Stomach (tissue), 9 donors: ENCODE results near the gene JTB. TPM values are rescaled to one million over a fixed set of nuclear protein-coding genes. Genes with fewer than 3 reads are reported as not detected.
A peak's percentile ranks its signal among the peaks of the same experiment; 100 is the strongest.

ENCODE experiments used
- DNase-seq, 2 donors: peaks; one replicate each; pipeline versions ENCODE4 v3.0.0 to v3.0.0-alpha.2; 2013 to 2019
- H3K27ac ChIP-seq, 5 donors: fragments of 200-600 bp in 4 of 5; sonication (generic) in 4 of 5; one replicate each; pipeline ENCODE4 v1.5.1; 2013 to 2019; ENCODE audit warnings: mild to moderate bottlenecking in 1 of 5, moderate library complexity in 1 of 5
- H3K27me3 ChIP-seq, 3 donors: fragments of 200-600 bp; sonication (generic); one replicate each; pipeline ENCODE4 v1.5.1; 2017 to 2019; ENCODE audit warnings: mixed run types in 1 of 3
- H3K36me3 ChIP-seq, 4 donors: fragments of 200-600 bp; sonication (generic); 1 replicate in 3 of 4; 2 replicates in 1 of 4; pipeline ENCODE4 v1.5.1; 2016 to 2019
- H3K4me1 ChIP-seq, 4 donors: fragments of 200-600 bp; sonication (generic); one replicate each; pipeline ENCODE4 v1.5.1; 2016 to 2019
- H3K4me3 ChIP-seq, 4 donors: fragments of 200-600 bp; sonication (generic) in 3 of 4; one replicate each; pipeline ENCODE4 v1.5.1; 2016 to 2019; ENCODE audit warnings: mild to moderate bottlenecking in 1 of 4
- H3K9me3 ChIP-seq, 4 donors: fragments of 200-600 bp; sonication (generic); one replicate each; pipeline ENCODE4 v1.5.1; 2016 to 2019
- EP300 ChIP-seq: sonication (generic); formaldehyde crosslinking; IDR thresholded peaks from one replicate; pipeline ENCODE4 v1.6.1; 2017; ENCODE audit warnings: antibody characterized with exemption
- POLR2A ChIP-seq, 4 donors: fragments of 450-650 bp; IDR thresholded peaks; one replicate each; pipeline ENCODE4 v1.6.1; 2016; ENCODE audit warnings: antibody characterized with exemption in 4 of 4, control low read depth in 2 of 4, mild to moderate bottlenecking in 1 of 4, moderate library complexity in 1 of 4
- POLR2AphosphoS5 ChIP-seq, 3 donors: sonication (generic); formaldehyde crosslinking; IDR thresholded peaks; one replicate each; pipeline ENCODE4 v1.6.1; 2016; ENCODE audit warnings: antibody characterized with exemption in 3 of 3
- WGBS, 5 donors: extraction: QIAGEN DNeasy Blood & Tissue Kit in 3 of 5; methylation state at CpG; one replicate each; pipeline versions ENCODE4 v1.1.5 to v1.1.7; 2013 to 2018; 5-methylcytosine and 5-hydroxymethylcytosine counted together
- intact Hi-C: fragments of 100-400 bp; cut with DNase I; formaldehyde crosslinking; loops from one replicate; pipeline ENCODE4 v1.15.1; 2023; ENCODE audit warnings: low total_unique reads
- polyA plus RNA-seq, 3 donors: library from polyadenylated mRNA; stranded (reverse); fragments of 200-250 nt; gene quantifications; one replicate each; pipeline ENCODE4 v1.2.3, GENCODE V29; 2013
- total RNA-seq, 5 donors: library from RNA; depleted of rRNA; stranded (reverse); fragments of >200 nt; gene quantifications; one replicate each; pipeline versions ENCODE4 v1.1.0 to v1.2.3, GENCODE V29; 2014 to 2016
- TF ChIP-seq, protein P1 (sequence below), 7 experiments: fragments of 450-650 bp in 4 of 7; fragments of 200-600 bp in 3 of 7; sonication (generic) in 3 of 7; IDR thresholded peaks; one replicate each; pipeline ENCODE4 v1.5.1; 2016 to 2019; ENCODE audit warnings: antibody characterized with exemption in 7 of 7, control low read depth in 2 of 7, mild to moderate bottlenecking in 1 of 7
- donor health status: healthy with polysubstance abuse.
- donor health status: Bipolar disorder and iron deficiency.
- donor health status: healthy.

The JTB gene
- total and polyA plus RNA-seq, 8 donors: 130 to 859 (median 235) TPM

- TF ChIP-seq POLR2AphosphoS5 (IDR thresholded peaks at IDR 0.05): no peak
- Histone ChIP-seq H3K27me3 (no peaks in the 10 kb centered on the region), H3K4me1 (peaks cover 22 to 51% (median 44%) of the 10 kb centered on the region in 4 donors), H3K9me3 (no peaks in the 10 kb centered on the region), H3K36me3 (peaks cover 3 to 11% (median 9%) of the 10 kb centered on the region in 4 donors), H3K27ac (peak overlapping the region; percentile 86 to 97 (median 91)), H3K4me3 (peak overlapping the region; percentile 48 to 57 (median 54))
- WGBS, 5 donors: 6 to 18% (median 7%) methylated on average over 12 to 13 of the region's 13 CpGs
- intact Hi-C loops: no loop called here
- DNase-seq: peak in 1 of 2 donors; percentile 62
These were observed 9.1 kb downstream of the JTB start for GRCh38 chr1:153968408-153968807.

DNA sequence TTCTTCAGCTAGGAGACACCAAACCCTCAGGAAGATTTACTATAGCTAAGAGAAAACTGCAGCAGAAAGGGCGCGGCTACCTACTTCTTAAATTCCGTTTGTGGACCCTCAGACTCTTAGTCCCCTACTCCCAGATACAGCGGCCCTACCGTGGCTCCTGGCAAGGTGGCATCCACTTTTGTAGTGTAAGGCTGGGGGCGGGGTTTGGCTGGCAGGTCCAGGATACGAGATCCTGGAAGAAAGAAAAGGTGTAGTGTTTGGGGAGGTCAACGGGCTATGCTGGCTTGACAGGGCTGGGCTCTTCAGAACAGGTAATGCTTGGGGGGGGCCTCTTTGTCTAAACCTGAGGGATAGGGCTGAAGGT lies 9.5 kb downstream of the JTB start:
- Histone ChIP-seq H3K27ac (peak overlapping the region; percentile 86 to 97 (median 91)), H3K4me3 (peak overlapping the region; percentile 48 to 57 (median 54)), H3K4me1 (peaks cover 22 to 51% (median 44%) of the 10 kb centered on the region in 4 donors), H3K9me3 (no peaks in the 10 kb centered on the region), H3K36me3 (peaks cover 0 to 7% (median 5%) of the 10 kb centered on the region in 4 donors), H3K27me3 (no peaks in the 10 kb centered on the region)
- TF ChIP-seq POLR2A (IDR thresholded peaks at IDR 0.05) (no peak), EP300 (no peak), POLR2AphosphoS5 (IDR thresholded peaks at IDR 0.05) (peak in 1 of 3 donors; percentile 27)
- TF ChIP-seq, protein P1, sequence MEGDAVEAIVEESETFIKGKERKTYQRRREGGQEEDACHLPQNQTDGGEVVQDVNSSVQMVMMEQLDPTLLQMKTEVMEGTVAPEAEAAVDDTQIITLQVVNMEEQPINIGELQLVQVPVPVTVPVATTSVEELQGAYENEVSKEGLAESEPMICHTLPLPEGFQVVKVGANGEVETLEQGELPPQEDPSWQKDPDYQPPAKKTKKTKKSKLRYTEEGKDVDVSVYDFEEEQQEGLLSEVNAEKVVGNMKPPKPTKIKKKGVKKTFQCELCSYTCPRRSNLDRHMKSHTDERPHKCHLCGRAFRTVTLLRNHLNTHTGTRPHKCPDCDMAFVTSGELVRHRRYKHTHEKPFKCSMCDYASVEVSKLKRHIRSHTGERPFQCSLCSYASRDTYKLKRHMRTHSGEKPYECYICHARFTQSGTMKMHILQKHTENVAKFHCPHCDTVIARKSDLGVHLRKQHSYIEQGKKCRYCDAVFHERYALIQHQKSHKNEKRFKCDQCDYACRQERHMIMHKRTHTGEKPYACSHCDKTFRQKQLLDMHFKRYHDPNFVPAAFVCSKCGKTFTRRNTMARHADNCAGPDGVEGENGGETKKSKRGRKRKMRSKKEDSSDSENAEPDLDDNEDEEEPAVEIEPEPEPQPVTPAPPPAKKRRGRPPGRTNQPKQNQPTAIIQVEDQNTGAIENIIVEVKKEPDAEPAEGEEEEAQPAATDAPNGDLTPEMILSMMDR (IDR thresholded peaks at IDR 0.05): no peak
- peak; percentile 74 to 87 for DNase-seq
- WGBS, 5 donors: 1 to 2% (median 2%) methylated on average over 8 of the region's 8 CpGs
- intact Hi-C loops: no loop called here

DNA sequence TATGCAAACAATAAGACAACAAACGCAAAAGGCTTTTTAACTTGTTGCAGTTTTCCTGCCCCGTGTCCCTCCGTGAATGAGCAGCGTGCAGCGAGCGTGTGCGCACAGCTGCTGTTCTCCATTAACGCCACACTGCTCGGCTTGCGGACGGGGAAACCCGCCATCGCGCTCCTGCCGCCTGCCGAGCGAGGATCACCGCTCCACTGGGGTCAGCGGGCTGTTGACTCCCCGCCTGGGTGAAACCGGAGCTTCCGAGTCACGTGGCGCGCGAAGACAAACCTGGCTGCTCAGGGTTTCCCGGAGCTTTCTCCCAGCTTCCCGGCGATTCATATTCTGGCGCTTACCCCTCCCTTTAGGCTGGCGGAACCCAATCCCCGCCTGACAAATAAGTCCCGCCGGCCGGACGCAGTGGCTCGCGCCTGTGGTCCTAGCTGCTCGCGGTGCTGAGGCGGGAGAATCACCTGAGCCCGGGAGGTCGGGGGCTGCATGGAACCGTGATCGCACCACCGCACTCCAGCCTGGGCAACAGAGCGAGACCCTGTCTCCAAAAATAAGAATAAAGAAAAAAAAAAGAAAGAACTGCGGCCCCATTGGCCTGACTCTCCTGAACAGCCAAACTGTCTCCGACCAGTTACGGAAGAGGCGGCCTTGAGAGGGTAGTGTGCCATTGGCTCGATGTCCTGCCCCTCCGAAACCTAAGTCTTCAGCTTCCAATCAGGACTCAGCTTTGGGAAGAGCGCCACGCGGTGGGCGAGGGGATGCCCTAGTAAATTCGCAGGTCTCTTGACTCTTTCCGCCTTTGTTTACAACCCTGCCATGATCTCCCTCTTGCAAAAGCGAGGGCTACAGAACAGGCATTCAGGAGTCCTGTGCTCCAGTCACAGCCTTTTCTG lies 10.1 kb downstream of the JTB start, which contains the start of gene CREB3L4:
Gene CREB3L4, plus strand, starts transcription at position 796 of the 893 bp plus-strand sequence. CDS start 624 bp downstream, outside the sequence.
- intact Hi-C loops: no loop called here
- peaks cover 25 to 57% (median 49%) of the 10 kb centered on the region in 4 donors for H3K4me1 ChIP-seq
- peak within 1 kb of the TSS; percentile 86 to 97 (median 91) for H3K27ac ChIP-seq
- 0 to 1% (median 0%) methylated on average over 46 to 60 of the region's 60 CpGs for WGBS, 5 donors
- peak; percentile 93 to 99 for DNase-seq
- no peaks in the 10 kb centered on the region for H3K27me3 ChIP-seq
- peaks cover 0 to 3% (median under 1%) of the 10 kb centered on the region in 4 donors for H3K36me3 ChIP-seq
- no peaks in the 10 kb centered on the region for H3K9me3 ChIP-seq
- H3K4me3 ChIP-seq: peak within 1 kb of the TSS; percentile 48 to 57 (median 54)
- TF ChIP-seq POLR2A (IDR thresholded peaks at IDR 0.05): peak in 2 of 4 donors; percentile 54 to 56
- TF ChIP-seq POLR2AphosphoS5 (IDR thresholded peaks at IDR 0.05): peak; percentile 86 to 98 (median 96)
- TF ChIP-seq, protein P1 (IDR thresholded peaks at IDR 0.05): peak in 4 of 7 experiments; percentile 14 to 45 (median 23)
- TF ChIP-seq EP300: no peak

- 0 to 2% (median 1%) methylated on average over 21 to 22 of the region's 22 CpGs for WGBS, 5 donors
- peak in 1 of 3 donors; percentile 11 for TF ChIP-seq POLR2AphosphoS5 (IDR thresholded peaks at IDR 0.05)
- no peak for TF ChIP-seq POLR2A (IDR thresholded peaks at IDR 0.05)
- no peak for TF ChIP-seq EP300
- TF ChIP-seq, protein P1 (IDR thresholded peaks at IDR 0.05): no peak
- H3K27me3 ChIP-seq: no peaks in the 10 kb centered on the region
- H3K27ac ChIP-seq: peak overlapping the region; percentile 94 to 98 (median 97)
- DNase-seq: peak; percentile 65 to 88
- no peaks in the 10 kb centered on the region for H3K9me3 ChIP-seq
- peaks cover 44 to 84% (median 72%) of the 10 kb centered on the region in 4 donors for H3K4me1 ChIP-seq
- peaks cover 13 to 26% (median 18%) of the 10 kb centered on the region in 4 donors for H3K36me3 ChIP-seq
- intact Hi-C loops: no loop called here
- H3K4me3 ChIP-seq: peak overlapping the region; percentile 61 to 84 (median 72)
These were observed 13.6 kb downstream of the JTB start for GRCh38 chr1:153963850-153964331.
